SK-N-SH (cell line): ENCODE measurements around the gene GPNMB. TPM values are rescaled to one million over a fixed set of nuclear protein-coding genes. Genes with fewer than 3 reads are reported as not detected.

Experiments used
- CTCF ChIA-PET: fragments of 300-600, 350-600 bp; formaldehyde crosslinking; extraction: SDS; loops from one replicate; lab custom pipeline; 2021; lab: Yijun Ruan, JAX
- POLR2A ChIA-PET: fragments of 350-600 bp; sonication (Branson Sonifier 250); formaldehyde crosslinking; extraction: SDS; loops from one replicate; lab custom pipeline; 2020; ENCODE audit warnings: antibody characterized with exemption, inconsistent platforms; lab: Yijun Ruan, JAX
- DNase-seq: peaks from one replicate; pipeline ENCODE4 v3.0.0; 2012
- H2AFZ ChIP-seq: fragments of 200-600 bp; sonication (generic); 2 replicates; pipeline ENCODE4 v1.8.1; 2016; ENCODE audit warnings: antibody characterized with exemption, mild to moderate bottlenecking, low read depth
- H3F3A ChIP-seq: fragments of 200-600 bp; sonication (generic); replicated peaks from 2 replicates; pipeline ENCODE3; 2016; ENCODE audit warnings: antibody characterized with exemption, mild to moderate bottlenecking; ENCODE audit not compliant: insufficient read depth
- H3K27ac ChIP-seq, 2 experiments: fragments of 200-500 bp in 1 of 2; fragments of 200-600 bp in 1 of 2; sonication (Bioruptor generic) in 1 of 2; sonication (generic), shearing (Covaris generic) in 1 of 2; 2 replicates each; pipeline versions ENCODE4 v1.5.1 to v1.6.1; 2014 to 2016; ENCODE audit warnings: low read depth in 2 of 2, inconsistent platforms in 1 of 2, low read length in 1 of 2, mild to moderate bottlenecking in 1 of 2, mixed read lengths in 1 of 2
- H3K27me3 ChIP-seq: fragments of 200-600 bp; sonication (generic), shearing (Covaris generic); 2 replicates; pipeline ENCODE4 v1.6.1; 2016; ENCODE audit warnings: mixed run types; ENCODE audit not compliant: insufficient read depth
- H3K36me3 ChIP-seq, 2 experiments: fragments of 200-500 bp in 1 of 2; fragments of 200-600 bp in 1 of 2; sonication (Bioruptor generic) in 1 of 2; sonication (generic) in 1 of 2; replicated peaks in 1 of 2; 2 replicates each; pipeline versions ENCODE3 to v1.5.1; 2014 to 2016; ENCODE audit warnings: low read length in 1 of 2, mild to moderate bottlenecking in 1 of 2; ENCODE audit not compliant: insufficient read depth in 2 of 2, control insufficient read depth in 1 of 2
- H3K4me1 ChIP-seq, 2 experiments: fragments of 200-500 bp in 1 of 2; fragments of 200-600 bp in 1 of 2; sonication (Bioruptor generic) in 1 of 2; sonication (generic), shearing (Covaris generic) in 1 of 2; 2 replicates each; pipeline versions ENCODE4 v1.5.1 to v1.6.1; 2014 to 2016; ENCODE audit warnings: low read depth in 1 of 2, low read length in 1 of 2, mixed run types in 1 of 2; ENCODE audit not compliant: insufficient read depth in 2 of 2, control insufficient read depth in 1 of 2
- H3K4me2 ChIP-seq: fragments of 200-600 bp; sonication (generic), shearing (Covaris generic); 2 replicates; pipeline ENCODE4 v1.6.1; 2017; ENCODE audit warnings: mixed run types
- H3K4me3 ChIP-seq, 2 experiments: fragments of 200-500 bp in 1 of 2; fragments of 200-600 bp in 1 of 2; sonication (Bioruptor generic) in 1 of 2; sonication (generic), shearing (Covaris generic) in 1 of 2; 2 replicates each; pipeline versions ENCODE4 v1.5.1 to v1.8.1; 2014 to 2016; ENCODE audit warnings: low read depth in 2 of 2, inconsistent platforms in 1 of 2, low read length in 1 of 2, mild to moderate bottlenecking in 1 of 2, mixed read lengths in 1 of 2, moderate library complexity in 1 of 2
- H3K79me2 ChIP-seq: fragments of 200-600 bp; sonication (generic); 2 replicates; pipeline ENCODE4 v1.8.1; 2017; ENCODE audit warnings: mild to moderate bottlenecking; ENCODE audit not compliant: insufficient read depth
- H3K9ac ChIP-seq: fragments of 200-600 bp; sonication (generic); 2 replicates; pipeline ENCODE4 v1.6.1; 2017; ENCODE audit warnings: mixed run types
- H3K9me2 ChIP-seq: fragments of 200-600 bp; sonication (generic); 2 replicates; pipeline ENCODE4 v1.6.1; 2017; ENCODE audit warnings: mixed run types
- H3K9me3 ChIP-seq: fragments of 200-600 bp; sonication (generic); 2 replicates; pipeline ENCODE4 v1.6.1; 2017; ENCODE audit warnings: mixed run types, mild to moderate bottlenecking, moderate library complexity
- H4K20me1 ChIP-seq: fragments of 200-600 bp; sonication (generic); 2 replicates; pipeline ENCODE4 v1.6.1; 2017; ENCODE audit warnings: mild to moderate bottlenecking, mixed run types; ENCODE audit not compliant: insufficient read depth
- EP300 ChIP-seq, 2 experiments: IDR thresholded peaks; 2 replicates each; pipeline versions ENCODE4 v1.4.0 to v1.6.1; 2012; ENCODE audit warnings: borderline replicate concordance in 1 of 2, low read depth in 1 of 2, low read length in 1 of 2
- EZH2phosphoT487 ChIP-seq: fragments of 200-600 bp; sonication (generic); IDR thresholded peaks from 2 replicates; pipeline ENCODE4 v1.6.1; 2017; ENCODE audit warnings: low read depth, mixed run types, mild to moderate bottlenecking, antibody characterized with exemption, moderate library complexity, borderline replicate concordance
- FOSL2 ChIP-seq: IDR thresholded peaks from 2 replicates; pipeline ENCODE4 v1.4.0; 2012; ENCODE audit warnings: low read depth, mild to moderate bottlenecking, moderate library complexity, borderline replicate concordance
- FOXM1 ChIP-seq: IDR thresholded peaks from 2 replicates; pipeline ENCODE4 v1.4.0; 2012; ENCODE audit warnings: low read depth, mild to moderate bottlenecking
- PBX3 ChIP-seq: IDR thresholded peaks from 2 replicates; pipeline ENCODE4; 2012
- POLR2AphosphoS5 ChIP-seq: IDR thresholded peaks from 2 replicates; pipeline ENCODE4 v1.6.1; 2012; ENCODE audit warnings: low read depth, low read length
- RCOR1 ChIP-seq: fragments of 150-350 bp; IDR thresholded peaks from 2 replicates; pipeline ENCODE4 v1.6.1; 2017; ENCODE audit warnings: antibody characterized with exemption, low read length
- RFX5 ChIP-seq: IDR thresholded peaks from 2 replicates; pipeline ENCODE4 v1.6.1; 2012; ENCODE audit warnings: mild to moderate bottlenecking, improper control_type of control experiment, low read length
- RXRA ChIP-seq: IDR thresholded peaks from 2 replicates; pipeline ENCODE4 v1.4.0; 2012; ENCODE audit warnings: low read depth, mild to moderate bottlenecking, borderline replicate concordance
- SIN3A ChIP-seq: IDR thresholded peaks from 2 replicates; pipeline ENCODE4 v1.6.1; 2012; ENCODE audit warnings: low read depth, mild to moderate bottlenecking, low read length, moderate library complexity, borderline replicate concordance
- SMC3 ChIP-seq: IDR thresholded peaks from 2 replicates; pipeline ENCODE4 v1.6.1; 2012; ENCODE audit warnings: low read depth, low read length, improper control_type of control experiment
- TEAD4 ChIP-seq: IDR thresholded peaks from 2 replicates; pipeline ENCODE4 v1.4.0; 2012; ENCODE audit warnings: mild to moderate bottlenecking, borderline replicate concordance; ENCODE audit not compliant: insufficient read depth
- USF2 ChIP-seq: fragments of 150-350 bp; IDR thresholded peaks from 2 replicates; pipeline ENCODE4 v1.6.1; 2017; ENCODE audit warnings: antibody characterized with exemption, low read length, low read depth, borderline replicate concordance
- YY1 ChIP-seq: IDR thresholded peaks from 2 replicates; pipeline ENCODE4 v1.4.0; 2012; ENCODE audit warnings: low read depth, mild to moderate bottlenecking
- WGBS: methylation state at CpG from one replicate; pipeline ENCODE4 v1.1.6; 2017; ENCODE audit warnings: low lambda C conversion rate; 5-methylcytosine and 5-hydroxymethylcytosine counted together
- polyA plus RNA-seq, 3 experiments: library from polyadenylated mRNA; depleted of rRNA; stranded (reverse); fragments of >200 nt; gene quantifications; 2 replicates each; pipeline ENCODE4 v1.2.3, GENCODE V29; 2012
- TF ChIP-seq, protein P1 (sequence below): IDR thresholded peaks from 2 replicates; pipeline ENCODE4 v1.4.0; 2012; ENCODE audit warnings: low read depth, borderline replicate concordance
- TF ChIP-seq, protein P2 (sequence below): IDR thresholded peaks from 2 replicates; pipeline ENCODE4 v1.6.1; 2012; ENCODE audit warnings: mild to moderate bottlenecking, low read depth, low read length, moderate library complexity

The GPNMB gene
- polyA plus RNA-seq, 1 of the 3 experiments (the other 2 are of a cell fraction) = 13.8 TPM

GRCh38 chr7:23292623-23293022 is 46.0 kb downstream of the GPNMB start:
- peak overlapping the region; percentile 43; the same call in 1 of the 2 replicates for H2AFZ ChIP-seq
- POLR2A ChIA-PET = no interaction called here
- no peaks in the 10 kb centered on the region for H3K79me2 ChIP-seq
- H3K27me3 ChIP-seq = no peaks in the 10 kb centered on the region
- no peaks in the 10 kb centered on the region for H3K36me3 ChIP-seq
- peaks cover 0 to 10% of the 10 kb centered on the region in 2 experiments; a peak in 1 of 4 replicates for H3K4me1 ChIP-seq
- DNase-seq = no peak
- no peak overlapping the region for H3K4me3 ChIP-seq
- no peaks in the 10 kb centered on the region for H4K20me1 ChIP-seq
- no peaks in the 10 kb centered on the region for H3K9me3 ChIP-seq
- no peak overlapping the region for H3K4me2 ChIP-seq
- H3K9ac ChIP-seq = no peak overlapping the region
- WGBS = 95% methylated on average over 4 of the region's 4 CpGs
- H3K9me2 ChIP-seq = no peaks in the 10 kb centered on the region
- no peak overlapping the region for H3K27ac ChIP-seq
- CTCF ChIA-PET = interaction anchor here (1.1 to 9.9 kb wide), 4 partner anchors 8 to 107 kb away, joined by 3 to 69 read pairs (median 10); no protein-coding TSS in a partner anchor
- TF ChIP-seq EP300 (IDR thresholded peaks at IDR 0.05; ENCODE audit: borderline replicate concordance in 1 of 2, low read depth in 1 of 2, low read length in 1 of 2) (no peak), YY1 (no peak), FOSL2 (no peak), POLR2AphosphoS5 (no peak), RFX5 (no peak), FOXM1 (no peak), SIN3A (no peak), RXRA (no peak), EZH2phosphoT487 (no peak), SMC3 (no peak), PBX3 (no peak), TEAD4 (no peak)
- TF ChIP-seq, protein P1, sequence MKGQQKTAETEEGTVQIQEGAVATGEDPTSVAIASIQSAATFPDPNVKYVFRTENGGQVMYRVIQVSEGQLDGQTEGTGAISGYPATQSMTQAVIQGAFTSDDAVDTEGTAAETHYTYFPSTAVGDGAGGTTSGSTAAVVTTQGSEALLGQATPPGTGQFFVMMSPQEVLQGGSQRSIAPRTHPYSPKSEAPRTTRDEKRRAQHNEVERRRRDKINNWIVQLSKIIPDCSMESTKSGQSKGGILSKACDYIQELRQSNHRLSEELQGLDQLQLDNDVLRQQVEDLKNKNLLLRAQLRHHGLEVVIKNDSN = no peak
- TF ChIP-seq, all 33 proteins: peak for 0
- H3F3A ChIP-seq = peaks cover 4% of the 10 kb centered on the region

DNA sequence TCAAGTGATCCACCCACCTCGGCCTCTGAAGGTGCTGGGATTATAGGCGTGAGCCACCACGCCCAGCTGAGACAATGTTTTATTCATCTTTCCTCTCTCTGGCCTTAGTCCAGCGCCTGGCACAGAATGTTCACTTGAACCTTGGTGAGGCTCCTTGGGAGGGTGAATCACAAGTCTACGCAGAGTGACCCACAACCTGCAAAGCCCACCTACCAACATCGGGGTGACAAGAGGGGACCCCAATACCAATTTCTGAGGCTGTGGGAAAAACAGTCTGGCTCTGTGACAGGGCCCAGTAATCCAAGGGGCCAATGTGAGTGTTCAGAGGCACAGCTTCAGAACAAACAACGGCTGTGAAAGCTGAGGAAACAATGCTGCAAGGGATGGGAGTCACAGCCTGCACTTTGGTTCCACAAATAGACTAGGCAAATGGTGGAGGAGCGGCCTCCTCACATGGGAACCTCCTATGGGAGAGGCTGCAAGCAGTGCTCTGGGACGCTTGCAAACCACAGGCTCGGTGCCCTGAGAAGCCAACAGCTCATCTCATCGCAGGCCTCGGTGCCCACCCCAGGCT is 47.0 kb downstream of the GPNMB start:
- no peak for DNase-seq
- Histone ChIP-seq H3K4me2 (no peak overlapping the region), H2AFZ (no peak overlapping the region), H3K9me3 (no peaks in the 10 kb centered on the region), H4K20me1 (no peaks in the 10 kb centered on the region), H3K4me1 (peaks cover 5 to 10% of the 10 kb centered on the region in 2 experiments; a peak in 2 of 4 replicates), H3K27me3 (no peaks in the 10 kb centered on the region), H3F3A (peaks cover 8% of the 10 kb centered on the region), H3K9me2 (no peaks in the 10 kb centered on the region), H3K27ac (no peak overlapping the region), H3K36me3 (no peaks in the 10 kb centered on the region), H3K9ac (no peak overlapping the region), H3K79me2 (no peaks in the 10 kb centered on the region), H3K4me3 (no peak overlapping the region)
- 87% methylated on average over 11 of the region's 12 CpGs for WGBS
- POLR2A ChIA-PET = no interaction called here
- TF ChIP-seq USF2 (no peak), RFX5 (no peak), RCOR1 (no peak), TEAD4 (no peak)
- TF ChIP-seq, protein P2, sequence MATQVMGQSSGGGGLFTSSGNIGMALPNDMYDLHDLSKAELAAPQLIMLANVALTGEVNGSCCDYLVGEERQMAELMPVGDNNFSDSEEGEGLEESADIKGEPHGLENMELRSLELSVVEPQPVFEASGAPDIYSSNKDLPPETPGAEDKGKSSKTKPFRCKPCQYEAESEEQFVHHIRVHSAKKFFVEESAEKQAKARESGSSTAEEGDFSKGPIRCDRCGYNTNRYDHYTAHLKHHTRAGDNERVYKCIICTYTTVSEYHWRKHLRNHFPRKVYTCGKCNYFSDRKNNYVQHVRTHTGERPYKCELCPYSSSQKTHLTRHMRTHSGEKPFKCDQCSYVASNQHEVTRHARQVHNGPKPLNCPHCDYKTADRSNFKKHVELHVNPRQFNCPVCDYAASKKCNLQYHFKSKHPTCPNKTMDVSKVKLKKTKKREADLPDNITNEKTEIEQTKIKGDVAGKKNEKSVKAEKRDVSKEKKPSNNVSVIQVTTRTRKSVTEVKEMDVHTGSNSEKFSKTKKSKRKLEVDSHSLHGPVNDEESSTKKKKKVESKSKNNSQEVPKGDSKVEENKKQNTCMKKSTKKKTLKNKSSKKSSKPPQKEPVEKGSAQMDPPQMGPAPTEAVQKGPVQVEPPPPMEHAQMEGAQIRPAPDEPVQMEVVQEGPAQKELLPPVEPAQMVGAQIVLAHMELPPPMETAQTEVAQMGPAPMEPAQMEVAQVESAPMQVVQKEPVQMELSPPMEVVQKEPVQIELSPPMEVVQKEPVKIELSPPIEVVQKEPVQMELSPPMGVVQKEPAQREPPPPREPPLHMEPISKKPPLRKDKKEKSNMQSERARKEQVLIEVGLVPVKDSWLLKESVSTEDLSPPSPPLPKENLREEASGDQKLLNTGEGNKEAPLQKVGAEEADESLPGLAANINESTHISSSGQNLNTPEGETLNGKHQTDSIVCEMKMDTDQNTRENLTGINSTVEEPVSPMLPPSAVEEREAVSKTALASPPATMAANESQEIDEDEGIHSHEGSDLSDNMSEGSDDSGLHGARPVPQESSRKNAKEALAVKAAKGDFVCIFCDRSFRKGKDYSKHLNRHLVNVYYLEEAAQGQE = no peak
- CTCF ChIA-PET = interaction anchor here (1.1 to 9.9 kb wide), 7 partner anchors 15 to 251 kb away, joined by 3 to 69 read pairs (median 4); no protein-coding TSS in a partner anchor
